ENCODE results near the gene TXNDC12.
"Not testable (repeated sequence)": the region's sequence is repeated elsewhere in the genome, so short reads cannot be mapped to it uniquely, and the experiment has no call there.

TXNDC12 gene

GRCh38 chr1:52045666-52046195 lies 9.3 kb downstream of the TXNDC12 start:
- not testable (repeated sequence) for DNase-seq

DNA sequence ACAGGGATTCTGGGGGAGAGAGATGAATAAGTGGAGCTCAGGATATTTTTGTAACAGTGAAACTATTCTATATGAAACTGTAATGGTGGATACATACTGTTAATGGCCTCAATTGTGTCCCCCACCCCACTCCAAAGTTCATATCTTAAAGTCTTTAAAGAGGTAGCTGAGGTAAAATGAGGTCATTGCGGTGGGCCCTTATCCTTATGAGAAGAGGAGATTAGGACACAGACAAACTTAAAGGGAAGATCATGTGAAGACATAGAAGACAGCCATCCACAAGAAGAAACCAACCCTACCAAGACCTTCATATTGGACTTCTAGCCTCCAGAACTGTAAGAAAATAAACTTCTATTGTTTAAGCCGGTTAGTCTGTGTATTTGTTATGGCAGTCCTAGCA lies 9.8 kb downstream of the TXNDC12 start:
- no peak for DNase-seq

GRCh38 chr1:52041551-52042185 lies 13.3 kb downstream of the TXNDC12 start:
- no peak for DNase-seq

- DNase-seq, result no peak
Observed at GRCh38 chr1:52037909-52038308, 17.1 kb downstream of the TXNDC12 start.

GRCh38 chr1:52037402-52037814 lies 17.6 kb downstream of the TXNDC12 start:
- DNase-seq, result peak; percentile 51

- DNase-seq, result no peak
Observed at GRCh38 chr1:52034050-52034384, 21.0 kb downstream of the TXNDC12 start.

DNA sequence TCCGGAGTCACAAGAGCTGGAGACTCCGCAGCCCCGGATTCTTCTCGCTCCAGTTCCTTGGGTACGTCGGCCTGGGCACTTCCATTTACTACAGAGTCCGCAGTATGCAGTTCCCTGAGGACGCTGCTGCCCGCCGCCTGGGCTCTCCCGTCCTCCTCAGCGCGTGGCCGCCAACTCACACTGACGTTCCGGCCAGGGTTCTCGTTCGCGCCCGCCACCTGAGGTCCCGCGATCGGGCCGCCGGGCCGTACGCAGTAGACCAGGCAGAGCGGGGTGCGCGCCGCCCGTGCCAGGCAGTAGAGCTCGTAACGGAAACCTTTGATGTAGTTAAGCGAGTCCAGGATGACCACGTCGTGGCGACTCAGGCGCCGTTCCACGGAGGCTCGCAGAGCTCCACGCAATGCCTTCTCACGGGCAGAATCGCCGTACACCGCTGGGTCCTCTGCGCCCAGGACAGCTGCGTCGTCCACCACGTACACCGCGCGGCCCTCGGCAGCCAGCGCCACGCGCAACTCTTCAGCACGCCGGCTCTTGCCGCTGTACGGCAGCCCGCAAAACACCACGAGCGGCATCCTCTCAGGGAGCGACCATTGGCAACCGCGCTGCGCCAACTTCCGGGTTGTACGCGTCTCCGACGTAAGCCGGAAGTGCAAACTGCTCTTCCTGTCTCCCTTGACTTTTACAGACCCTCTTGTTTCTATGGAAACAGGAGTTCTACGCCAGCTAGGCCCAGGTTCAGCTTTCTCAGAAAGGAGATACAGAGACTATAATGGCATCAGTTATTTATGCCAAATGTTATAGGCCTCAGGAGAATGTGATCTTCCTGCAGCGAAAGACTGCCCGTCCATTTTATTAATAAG lies 21.6 kb downstream of the TXNDC12 start, which contains the start of gene KTI12:
Gene KTI12 (minus strand): TSS at position 621 of the 860 bp plus-strand sequence. CDS start 49 bp downstream, at position 572.
- DNase-seq, result peak; percentile 77

- DNase-seq, result no peak
Observed at GRCh38 chr1:52032785-52033131, 22.2 kb downstream of the TXNDC12 start.

DNA sequence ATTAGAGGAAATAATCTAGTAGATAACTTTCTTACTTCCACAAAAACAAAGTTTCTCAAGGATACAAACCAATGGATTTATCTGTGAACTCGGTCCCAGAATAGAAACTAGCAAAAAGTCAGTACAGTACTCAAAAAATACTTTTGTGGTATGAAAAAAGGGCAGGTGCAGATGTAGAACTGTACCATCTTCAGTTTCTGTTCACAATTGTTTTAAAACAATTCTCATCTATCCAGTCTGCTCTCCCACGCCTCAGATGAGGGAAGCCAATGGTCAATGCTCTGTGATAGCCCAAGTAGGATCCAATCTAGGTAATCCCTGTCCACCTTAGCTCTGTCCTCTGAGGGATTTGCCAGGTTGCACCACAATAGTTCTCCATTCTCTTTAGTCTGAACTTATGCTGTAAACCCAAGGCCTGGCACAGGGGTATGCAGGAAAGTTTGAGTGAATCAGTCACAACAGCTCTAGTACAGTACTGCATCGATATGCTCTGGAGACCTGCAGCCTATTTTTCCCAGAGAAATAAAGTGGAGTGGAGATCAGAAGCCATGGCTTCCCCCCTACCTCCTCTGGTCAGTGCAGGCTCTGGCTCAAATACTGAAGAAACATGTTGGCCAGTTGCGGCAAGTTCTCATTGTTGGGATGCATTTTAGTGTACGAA lies 22.7 kb downstream of the TXNDC12 start:
- no peak for DNase-seq

GRCh38 chr1:52028839-52029238 lies 26.2 kb downstream of the TXNDC12 start:
- DNase-seq, result not testable (repeated sequence)

- DNase-seq, result no peak
Observed at GRCh38 chr1:52028328-52028727, 26.7 kb downstream of the TXNDC12 start.

- no peak for DNase-seq
Observed at GRCh38 chr1:52026278-52026677, 28.7 kb downstream of the TXNDC12 start.

GRCh38 chr1:52022133-52022532 lies 32.9 kb downstream of the TXNDC12 start:
- no peak for DNase-seq

- DNase-seq, result no peak
Observed at GRCh38 chr1:52008071-52008809, 46.8 kb downstream of the TXNDC12 start.

- no peak for DNase-seq
Observed at GRCh38 chr1:52007215-52008002, 47.6 kb downstream of the TXNDC12 start.

GRCh38 chr1:52006081-52006553 lies 48.9 kb downstream of the TXNDC12 start:
- not testable (repeated sequence) for DNase-seq

- DNase-seq, result not testable (repeated sequence)
Observed at GRCh38 chr1:52005548-52005947, 49.4 kb downstream of the TXNDC12 start.

DNA sequence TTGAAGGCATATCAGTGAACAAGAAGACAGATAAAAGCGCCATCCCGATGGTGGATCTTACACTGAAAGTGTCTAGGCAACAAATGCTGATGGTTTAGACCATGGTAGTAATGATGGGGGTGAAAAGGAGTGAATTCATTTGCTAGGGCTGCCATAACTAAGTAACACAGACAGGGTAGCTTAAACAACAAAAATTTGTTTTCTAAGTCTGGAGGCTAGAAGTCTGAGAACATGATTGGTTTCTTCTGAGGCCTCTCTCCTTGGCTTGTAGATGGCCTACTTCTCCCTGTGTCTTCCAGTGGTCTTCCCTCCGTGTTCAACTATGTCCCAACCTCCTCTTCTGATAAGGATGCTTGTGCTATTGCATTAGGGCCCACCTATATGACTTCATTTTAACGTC lies 51.1 kb downstream of the TXNDC12 start:
- DNase-seq, result no peak

- DNase-seq, result peak; percentile 81
Observed at GRCh38 chr1:52002038-52002917, 52.7 kb downstream of the TXNDC12 start.

- DNase-seq, result no peak
Observed at GRCh38 chr1:51998701-51999100, 56.3 kb downstream of the TXNDC12 start.

- DNase-seq, result no peak
Observed at GRCh38 chr1:51997974-51998382, 57.0 kb downstream of the TXNDC12 start.
